DOHH2 (cell line): ENCODE measurements around the gene TMEM9.

ENCODE experiments used
- H3F3A ChIP-seq: fragments of 200-600 bp; sonication (generic), shearing (Covaris generic); 2 replicates; pipeline ENCODE4 v1.6.0; 2016; ENCODE audit warnings: antibody characterized with exemption, mild to moderate bottlenecking; ENCODE audit not compliant: control insufficient read depth, insufficient read depth
- H3K27ac ChIP-seq: fragments of 200-600 bp; sonication (generic); 2 replicates; pipeline ENCODE4 v1.5.1; 2014; ENCODE audit warnings: low read depth, mild to moderate bottlenecking, low read length, moderate library complexity
- H3K27me3 ChIP-seq: fragments of 200-600 bp; sonication (generic); 2 replicates; pipeline ENCODE4 v1.6.1; 2014; ENCODE audit warnings: mild to moderate bottlenecking, low read length, mixed read lengths; ENCODE audit not compliant: control insufficient read depth
- H3K36me3 ChIP-seq: fragments of 200-600 bp; sonication (generic); 2 replicates; pipeline ENCODE4 v1.6.1; 2014; ENCODE audit warnings: mild to moderate bottlenecking, low read length, moderate library complexity, mixed read lengths; ENCODE audit not compliant: control insufficient read depth
- H3K4me1 ChIP-seq: fragments of 200-600 bp; sonication (generic); 2 replicates; pipeline ENCODE4 v1.6.1; 2014; ENCODE audit warnings: mild to moderate bottlenecking, low read length, mixed read lengths; ENCODE audit not compliant: control insufficient read depth
- H3K4me2 ChIP-seq: fragments of 200-600 bp; sonication (generic); 2 replicates; pipeline ENCODE4 v1.6.0; 2014; ENCODE audit warnings: mild to moderate bottlenecking, low read length, moderate library complexity
- H3K4me3 ChIP-seq: fragments of 200-600 bp; sonication (generic); 2 replicates; pipeline ENCODE4 v1.5.1; 2014; ENCODE audit warnings: mild to moderate bottlenecking, low read length, mixed read lengths
- H3K79me2 ChIP-seq: fragments of 200-600 bp; sonication (generic); 2 replicates; pipeline ENCODE4 v1.6.1; 2014; ENCODE audit warnings: mild to moderate bottlenecking, low read length, mixed read lengths; ENCODE audit not compliant: control insufficient read depth
- H3K9me2 ChIP-seq: fragments of 200-600 bp; sonication (generic); replicated peaks from 2 replicates; pipeline ENCODE4 v1.6.1; 2014; ENCODE audit warnings: mild to moderate bottlenecking, low read length, mixed read lengths; ENCODE audit not compliant: control insufficient read depth
- H3K9me3 ChIP-seq: fragments of 200-600 bp; sonication (generic); 2 replicates; pipeline ENCODE4 v1.6.1; 2014; ENCODE audit warnings: antibody characterized with exemption, low read length, mixed read lengths; ENCODE audit not compliant: control insufficient read depth, insufficient read depth
- H4K20me1 ChIP-seq: fragments of 200-600 bp; sonication (generic); 2 replicates; pipeline ENCODE4 v1.6.0; 2014; ENCODE audit warnings: low read depth, mild to moderate bottlenecking, antibody characterized with exemption, low read length, moderate library complexity; ENCODE audit not compliant: control insufficient read depth, insufficient read depth
- EZH2phosphoT487 ChIP-seq: fragments of 200-600 bp; sonication (generic); IDR thresholded peaks from 2 replicates; pipeline ENCODE4 v1.6.1; 2017; ENCODE audit warnings: borderline replicate concordance, mild to moderate bottlenecking, antibody characterized with exemption, low read length, moderate library complexity, mixed read lengths
- TF ChIP-seq, protein P1 (sequence below): fragments of 200-600 bp; sonication (generic); IDR thresholded peaks from one replicate; pipeline ENCODE4 v1.5.1; 2014; ENCODE audit warnings: antibody characterized with exemption, mild to moderate bottlenecking, low read depth, low read length; ENCODE audit not compliant: poor library complexity, severe bottlenecking

Gene TMEM9

DNA sequence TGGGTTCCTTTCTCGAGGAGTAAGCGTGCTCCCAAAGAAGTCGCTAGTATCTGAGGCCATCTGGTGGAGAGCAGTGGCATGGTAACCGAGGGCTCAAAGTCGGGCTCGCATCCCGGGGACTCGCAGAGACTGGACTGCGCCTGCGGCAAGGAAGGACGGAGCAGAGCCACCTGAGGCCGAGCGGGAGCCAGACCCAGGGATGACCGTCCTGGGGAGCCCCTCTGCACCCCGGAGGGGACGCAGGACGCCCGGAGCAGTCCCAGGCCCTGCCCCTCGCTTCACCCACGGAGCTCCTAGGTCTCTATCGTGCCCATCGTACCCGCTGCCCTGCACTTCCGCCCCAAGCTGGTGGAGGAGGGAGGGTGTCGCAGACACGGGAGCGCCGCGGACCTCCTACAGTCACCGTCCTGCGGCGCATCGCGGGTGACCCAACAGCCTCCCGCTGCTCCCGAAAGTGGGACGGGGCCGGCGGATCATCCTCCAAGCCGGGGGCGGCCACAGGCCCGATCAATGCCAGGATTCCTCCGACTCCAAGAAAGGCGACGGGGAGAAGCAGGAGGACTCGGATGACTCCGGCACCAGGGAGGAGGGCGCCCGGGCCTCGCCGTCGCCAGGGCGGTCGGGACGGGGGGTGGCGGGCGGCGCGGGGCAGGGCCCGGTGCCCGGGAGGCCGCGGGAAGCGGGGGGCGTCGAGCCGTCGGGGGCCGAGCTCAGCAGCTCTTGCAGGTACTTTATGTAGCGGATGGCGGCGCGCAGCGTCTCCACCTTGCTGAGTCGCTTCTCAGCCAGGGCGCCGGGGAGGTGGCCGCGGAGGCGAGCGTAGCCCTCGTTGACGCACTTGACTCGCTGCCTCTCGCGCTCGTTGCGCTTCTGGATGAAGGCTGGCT, 39.8 kb downstream of the TMEM9 start:
- TF ChIP-seq, protein P1, sequence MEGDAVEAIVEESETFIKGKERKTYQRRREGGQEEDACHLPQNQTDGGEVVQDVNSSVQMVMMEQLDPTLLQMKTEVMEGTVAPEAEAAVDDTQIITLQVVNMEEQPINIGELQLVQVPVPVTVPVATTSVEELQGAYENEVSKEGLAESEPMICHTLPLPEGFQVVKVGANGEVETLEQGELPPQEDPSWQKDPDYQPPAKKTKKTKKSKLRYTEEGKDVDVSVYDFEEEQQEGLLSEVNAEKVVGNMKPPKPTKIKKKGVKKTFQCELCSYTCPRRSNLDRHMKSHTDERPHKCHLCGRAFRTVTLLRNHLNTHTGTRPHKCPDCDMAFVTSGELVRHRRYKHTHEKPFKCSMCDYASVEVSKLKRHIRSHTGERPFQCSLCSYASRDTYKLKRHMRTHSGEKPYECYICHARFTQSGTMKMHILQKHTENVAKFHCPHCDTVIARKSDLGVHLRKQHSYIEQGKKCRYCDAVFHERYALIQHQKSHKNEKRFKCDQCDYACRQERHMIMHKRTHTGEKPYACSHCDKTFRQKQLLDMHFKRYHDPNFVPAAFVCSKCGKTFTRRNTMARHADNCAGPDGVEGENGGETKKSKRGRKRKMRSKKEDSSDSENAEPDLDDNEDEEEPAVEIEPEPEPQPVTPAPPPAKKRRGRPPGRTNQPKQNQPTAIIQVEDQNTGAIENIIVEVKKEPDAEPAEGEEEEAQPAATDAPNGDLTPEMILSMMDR, result peak; percentile 69
- TF ChIP-seq EZH2phosphoT487, result no peak
- H3K4me2 ChIP-seq, result no peak overlapping the region
- no peaks in the 10 kb centered on the region for H3K36me3 ChIP-seq
- no peak overlapping the region for H3K27ac ChIP-seq
- H3K9me3 ChIP-seq, result no peaks in the 10 kb centered on the region
- no peaks in the 10 kb centered on the region for H4K20me1 ChIP-seq
- H3F3A ChIP-seq, result no peaks in the 10 kb centered on the region
- no peaks in the 10 kb centered on the region for H3K9me2 ChIP-seq
- H3K27me3 ChIP-seq, result peaks cover 15% of the 10 kb centered on the region; the same call in 1 of the 2 replicates
- no peak overlapping the region for H3K4me3 ChIP-seq
- no peaks in the 10 kb centered on the region for H3K4me1 ChIP-seq
- no peaks in the 10 kb centered on the region for H3K79me2 ChIP-seq

DNA sequence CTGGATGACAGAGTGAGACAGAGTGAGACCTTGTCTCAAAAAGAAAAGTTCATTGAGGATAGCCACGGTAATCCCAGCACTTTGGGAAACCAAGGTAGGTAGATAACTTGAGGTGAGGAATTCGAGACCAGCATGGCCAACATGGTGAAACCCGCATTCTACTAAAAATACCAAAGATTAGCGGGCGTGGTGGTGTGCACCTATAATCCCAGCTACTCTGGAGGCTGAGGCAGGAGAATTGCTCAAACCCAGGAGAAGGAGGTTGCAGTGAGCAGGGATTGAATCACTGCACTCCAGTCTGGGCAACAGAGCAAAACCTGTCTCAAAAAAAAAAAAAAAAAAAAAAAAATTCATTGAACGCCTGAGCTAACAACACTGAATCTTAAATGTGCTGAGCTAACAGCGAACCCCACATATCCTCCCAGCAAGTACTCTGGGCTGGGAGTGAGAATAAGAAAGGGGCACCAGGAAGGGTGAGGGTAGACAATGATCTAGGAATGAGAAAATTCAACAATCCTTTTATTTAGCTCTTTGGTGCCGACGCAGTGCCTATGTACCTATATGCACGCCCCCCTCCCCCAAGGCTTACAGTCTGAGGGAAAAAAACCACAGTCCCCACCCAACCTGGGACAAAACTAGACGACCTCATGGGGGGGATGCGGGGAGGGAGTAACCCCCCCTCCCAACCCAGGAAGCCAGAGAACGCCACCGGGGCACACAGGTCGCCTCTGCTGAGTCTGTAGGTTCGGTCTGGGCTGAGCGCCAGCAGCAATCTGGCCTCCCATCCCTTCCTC, 40.6 kb downstream of the TMEM9 start:
- H3K4me1 ChIP-seq, result no peaks in the 10 kb centered on the region
- H3K27me3 ChIP-seq, result peaks cover 8% of the 10 kb centered on the region; the same call in 1 of the 2 replicates
- H3K9me2 ChIP-seq, result no peaks in the 10 kb centered on the region
- H3K36me3 ChIP-seq, result no peaks in the 10 kb centered on the region
- H3K27ac ChIP-seq, result no peak overlapping the region
- H3F3A ChIP-seq, result no peaks in the 10 kb centered on the region
- H4K20me1 ChIP-seq, result no peaks in the 10 kb centered on the region
- no peak overlapping the region for H3K4me3 ChIP-seq
- no peaks in the 10 kb centered on the region for H3K9me3 ChIP-seq
- H3K4me2 ChIP-seq, result no peak overlapping the region
- no peaks in the 10 kb centered on the region for H3K79me2 ChIP-seq
- TF ChIP-seq EZH2phosphoT487, result no peak
- TF ChIP-seq, protein P1, result no peak

DNA sequence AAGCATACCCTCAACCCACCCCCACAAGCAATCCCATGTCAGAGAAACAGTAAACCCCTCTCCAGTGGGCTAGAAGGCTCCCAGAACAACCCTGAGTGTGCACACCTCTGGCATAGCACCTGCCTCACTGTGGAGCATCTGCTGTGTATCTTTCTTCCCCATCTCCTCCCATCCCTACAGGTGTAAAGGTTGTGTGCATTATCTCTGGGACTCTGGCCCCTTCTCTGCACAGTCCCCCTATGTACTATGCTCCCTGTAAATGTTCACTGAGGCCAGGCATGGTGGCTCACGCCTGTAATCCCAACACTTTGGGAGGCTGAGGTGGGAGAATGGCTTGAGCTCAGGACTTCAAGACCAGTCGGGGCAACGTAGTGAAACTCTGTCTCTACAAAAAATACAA, 41.3 kb downstream of the TMEM9 start:
- Histone ChIP-seq H4K20me1 (no peaks in the 10 kb centered on the region), H3K27me3 (peaks cover 8% of the 10 kb centered on the region; the same call in 1 of the 2 replicates)

More for the DNA sequence above, 41.3 kb downstream of the TMEM9 start:
- H3K36me3 ChIP-seq, result no peaks in the 10 kb centered on the region
- no peak overlapping the region for H3K27ac ChIP-seq
- no peaks in the 10 kb centered on the region for H3K9me3 ChIP-seq
- H3K4me2 ChIP-seq, result no peak overlapping the region
- no peak for TF ChIP-seq EZH2phosphoT487
- TF ChIP-seq, protein P1, result no peak
- no peaks in the 10 kb centered on the region for H3F3A ChIP-seq
- H3K9me2 ChIP-seq, result no peaks in the 10 kb centered on the region
- no peaks in the 10 kb centered on the region for H3K79me2 ChIP-seq
- no peaks in the 10 kb centered on the region for H3K4me1 ChIP-seq
- no peak overlapping the region for H3K4me3 ChIP-seq
